ENCODE data around the gene STK17A.

- no peak for TF ChIP-seq CTCF (IDR thresholded peaks at IDR 0.05)
- TF ChIP-seq POLR2A (IDR thresholded peaks at IDR 0.05) = no peak
Observed at GRCh38 chr7:43565786-43566185, 17.1 kb upstream of the STK17A start.
